ENCODE data around the gene RAB40C. TPM values are rescaled to one million over a fixed set of nuclear protein-coding genes. Genes with fewer than 3 reads are reported as not detected.
A peak's percentile ranks its signal among the peaks of the same experiment; 100 is the strongest.

The RAB40C gene
- total RNA-seq, 1 donor from 2014 or later, result 30.6 TPM

DNA sequence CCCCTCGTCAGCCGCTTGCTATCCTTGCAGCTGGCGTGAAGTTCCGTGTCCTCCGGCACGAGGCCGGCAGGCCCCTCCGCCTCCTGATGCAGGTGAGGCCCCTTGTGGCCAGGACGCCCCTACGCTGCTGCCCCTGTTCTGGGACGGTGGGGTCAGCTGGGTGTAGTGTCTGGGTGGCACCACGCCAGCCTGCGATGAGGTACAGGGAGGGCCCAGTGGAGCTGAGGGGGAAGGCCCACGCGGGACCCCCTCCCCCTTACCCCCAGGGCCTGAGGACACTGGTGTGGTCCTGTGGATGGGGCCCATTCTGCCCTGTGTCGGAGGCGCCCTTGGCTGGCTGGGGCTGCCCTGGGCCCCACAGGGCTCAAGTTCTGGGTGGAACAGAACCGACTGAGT, 7.7 kb upstream of the RAB40C start:
- DNase-seq (ENCODE audit: low spot score, unreplicated experiment), result no peak
- Mint-ChIP-seq H3K4me3 (ENCODE audit: low read depth) (no peak overlapping the region), H3K4me1 (ENCODE audit: low read depth) (no peaks in the 10 kb centered on the region), H3K27me3 (peaks cover 12% of the 10 kb centered on the region), H3K27ac (no peak overlapping the region), H3K36me3 (ENCODE audit: insufficient read depth) (no peaks in the 10 kb centered on the region), H3K9me3 (ENCODE audit: low read depth) (no peaks in the 10 kb centered on the region)
- TF ChIP-seq, protein P1, sequence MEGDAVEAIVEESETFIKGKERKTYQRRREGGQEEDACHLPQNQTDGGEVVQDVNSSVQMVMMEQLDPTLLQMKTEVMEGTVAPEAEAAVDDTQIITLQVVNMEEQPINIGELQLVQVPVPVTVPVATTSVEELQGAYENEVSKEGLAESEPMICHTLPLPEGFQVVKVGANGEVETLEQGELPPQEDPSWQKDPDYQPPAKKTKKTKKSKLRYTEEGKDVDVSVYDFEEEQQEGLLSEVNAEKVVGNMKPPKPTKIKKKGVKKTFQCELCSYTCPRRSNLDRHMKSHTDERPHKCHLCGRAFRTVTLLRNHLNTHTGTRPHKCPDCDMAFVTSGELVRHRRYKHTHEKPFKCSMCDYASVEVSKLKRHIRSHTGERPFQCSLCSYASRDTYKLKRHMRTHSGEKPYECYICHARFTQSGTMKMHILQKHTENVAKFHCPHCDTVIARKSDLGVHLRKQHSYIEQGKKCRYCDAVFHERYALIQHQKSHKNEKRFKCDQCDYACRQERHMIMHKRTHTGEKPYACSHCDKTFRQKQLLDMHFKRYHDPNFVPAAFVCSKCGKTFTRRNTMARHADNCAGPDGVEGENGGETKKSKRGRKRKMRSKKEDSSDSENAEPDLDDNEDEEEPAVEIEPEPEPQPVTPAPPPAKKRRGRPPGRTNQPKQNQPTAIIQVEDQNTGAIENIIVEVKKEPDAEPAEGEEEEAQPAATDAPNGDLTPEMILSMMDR (IDR thresholded peaks at IDR 0.05; ENCODE audit: unreplicated experiment), result no peak

DNA sequence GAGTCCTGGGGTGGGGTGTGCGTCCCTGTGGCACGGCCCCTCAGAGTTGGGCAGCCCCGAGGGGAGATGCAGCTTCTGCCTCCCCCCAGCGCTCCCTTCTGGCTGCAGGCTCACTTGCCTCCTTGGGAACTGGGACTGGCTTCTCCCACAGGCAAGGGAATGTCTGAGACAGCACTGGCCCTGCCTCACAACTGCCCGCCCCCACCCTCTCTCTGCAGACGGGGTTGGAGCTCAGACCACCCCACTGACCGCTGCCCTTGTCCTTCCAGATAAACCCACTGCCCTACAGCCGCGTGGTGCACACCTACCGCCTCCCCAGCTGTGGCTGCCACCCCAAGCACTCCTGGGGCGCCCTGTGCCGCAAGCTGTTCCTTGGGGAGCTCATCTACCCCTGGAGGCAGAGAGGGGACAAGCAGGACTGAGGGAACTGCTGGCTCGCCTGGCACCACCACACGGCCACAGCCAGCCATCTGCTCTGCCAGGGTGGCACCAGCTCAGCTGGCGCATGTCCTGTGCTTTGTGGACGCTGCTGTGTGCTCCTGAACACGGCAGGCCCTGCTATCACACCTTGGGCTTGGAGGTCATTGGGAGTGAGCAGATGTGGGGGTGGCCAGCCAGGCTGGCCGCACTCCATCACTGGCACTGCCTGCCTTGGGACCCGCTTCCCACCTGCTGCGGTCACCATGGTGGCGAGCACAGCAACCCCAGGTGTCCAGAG, 7.1 kb upstream of the RAB40C start:
- no peak for DNase-seq (ENCODE audit: low spot score, unreplicated experiment)
- peaks cover 12% of the 10 kb centered on the region for H3K27me3 Mint-ChIP-seq
- no peak overlapping the region for H3K4me3 Mint-ChIP-seq (ENCODE audit: low read depth)
- peaks cover 2% of the 10 kb centered on the region for H3K4me1 Mint-ChIP-seq (ENCODE audit: low read depth)
- no peak overlapping the region for H3K27ac Mint-ChIP-seq
- no peaks in the 10 kb centered on the region for H3K36me3 Mint-ChIP-seq (ENCODE audit: insufficient read depth)
- H3K9me3 Mint-ChIP-seq (ENCODE audit: low read depth), result no peaks in the 10 kb centered on the region
- TF ChIP-seq, protein P1 (IDR thresholded peaks at IDR 0.05; ENCODE audit: unreplicated experiment), result no peak

DNA sequence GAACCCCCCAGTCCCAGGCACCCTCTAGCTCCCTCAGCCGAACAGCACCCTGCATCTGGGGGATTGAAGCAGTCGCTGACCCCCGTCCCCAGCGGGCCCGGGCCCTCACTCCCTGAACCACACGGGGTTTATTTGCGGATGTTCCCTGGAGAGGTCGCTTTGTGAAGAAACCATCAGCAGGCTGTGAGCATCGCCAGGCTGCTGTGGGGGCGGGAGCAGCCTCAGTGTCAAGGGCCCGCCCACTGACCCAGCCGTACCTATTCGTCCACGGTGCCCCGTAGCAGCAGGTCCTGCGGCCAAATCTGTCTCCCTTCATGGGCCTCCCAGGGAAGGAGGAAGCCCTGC, 6.4 kb upstream of the RAB40C start:
- no peaks in the 10 kb centered on the region for H3K36me3 Mint-ChIP-seq (ENCODE audit: insufficient read depth)
- H3K27ac Mint-ChIP-seq, result no peak overlapping the region
- no peak overlapping the region for H3K4me3 Mint-ChIP-seq (ENCODE audit: low read depth)
- TF ChIP-seq, protein P1 (IDR thresholded peaks at IDR 0.05; ENCODE audit: unreplicated experiment), result no peak
- peaks cover 12% of the 10 kb centered on the region for H3K27me3 Mint-ChIP-seq
- H3K4me1 Mint-ChIP-seq (ENCODE audit: low read depth), result peaks cover 4% of the 10 kb centered on the region
- H3K9me3 Mint-ChIP-seq (ENCODE audit: low read depth), result no peaks in the 10 kb centered on the region
- no peak for DNase-seq (ENCODE audit: low spot score, unreplicated experiment)

DNA sequence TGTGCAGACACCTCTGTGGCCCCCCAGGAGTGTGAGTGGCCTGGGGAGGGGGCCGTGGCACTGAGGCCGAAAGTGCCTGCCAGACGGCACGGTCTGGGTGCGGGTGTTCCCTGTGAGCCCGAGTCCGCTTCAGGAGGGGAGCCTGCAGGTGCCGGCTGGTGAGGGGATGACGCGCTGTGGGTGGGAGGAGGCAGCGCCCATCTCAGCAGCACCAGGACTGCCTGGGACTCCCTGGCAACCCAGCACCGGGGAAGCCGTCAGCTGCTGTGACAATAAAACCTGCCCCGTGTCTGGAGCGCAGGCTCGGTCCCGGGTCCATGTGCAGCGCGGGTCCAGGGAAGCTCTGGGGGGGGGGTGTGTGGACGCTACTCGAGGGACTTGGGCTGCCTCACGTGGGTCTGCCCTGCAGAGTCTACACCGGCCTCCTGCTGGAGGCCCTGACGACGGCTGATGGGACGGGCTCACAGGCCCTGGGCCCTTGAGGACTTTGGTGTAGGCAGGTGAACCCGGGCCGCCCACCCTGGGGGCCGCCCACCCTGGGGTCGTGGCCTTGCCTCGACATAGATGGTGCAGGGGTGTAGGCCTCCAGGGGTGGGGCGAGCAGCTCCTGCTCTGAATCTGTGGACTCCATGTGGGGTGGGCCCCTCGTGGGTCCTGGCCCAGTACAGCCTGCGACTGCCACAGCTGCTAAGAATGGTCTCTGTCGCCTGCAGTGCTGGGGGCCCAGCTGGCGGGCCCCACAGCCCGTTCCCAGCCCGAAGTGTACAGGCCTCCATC, 5.9 kb upstream of the RAB40C start:
- Mint-ChIP-seq H3K27ac (no peak overlapping the region), H3K27me3 (peaks cover 12% of the 10 kb centered on the region), H3K4me1 (ENCODE audit: low read depth) (peaks cover 5% of the 10 kb centered on the region), H3K36me3 (ENCODE audit: insufficient read depth) (no peaks in the 10 kb centered on the region), H3K4me3 (ENCODE audit: low read depth) (no peak overlapping the region), H3K9me3 (ENCODE audit: low read depth) (no peaks in the 10 kb centered on the region)
- DNase-seq (ENCODE audit: low spot score, unreplicated experiment), result no peak
- TF ChIP-seq, protein P1 (IDR thresholded peaks at IDR 0.05; ENCODE audit: unreplicated experiment), result no peak

DNA sequence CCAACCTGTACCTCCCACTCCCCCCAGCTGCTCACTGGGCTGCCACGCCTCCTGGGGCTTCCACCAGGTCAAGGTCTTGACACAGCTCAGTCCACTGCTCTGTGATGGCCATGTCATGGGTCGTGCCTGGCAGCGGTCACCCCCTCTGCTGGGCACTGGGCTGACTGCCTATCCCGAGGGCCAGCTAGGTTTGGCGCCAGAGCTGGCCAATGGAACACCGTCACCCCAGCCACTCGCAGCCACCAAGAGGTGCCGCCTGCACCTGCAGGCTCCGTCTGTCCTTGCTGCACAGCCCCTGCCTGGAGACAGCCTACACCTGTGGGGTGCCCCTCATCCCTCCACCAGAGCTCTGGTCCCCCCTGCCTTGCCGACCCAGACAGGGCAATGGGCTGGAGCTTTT, 4.5 kb upstream of the RAB40C start:
- peaks cover 5% of the 10 kb centered on the region for H3K4me1 Mint-ChIP-seq (ENCODE audit: low read depth)
- DNase-seq (ENCODE audit: low spot score, unreplicated experiment), result no peak
- TF ChIP-seq, protein P1 (IDR thresholded peaks at IDR 0.05; ENCODE audit: unreplicated experiment), result peak; percentile 14
- H3K36me3 Mint-ChIP-seq (ENCODE audit: insufficient read depth), result no peaks in the 10 kb centered on the region
- H3K27ac Mint-ChIP-seq, result no peak overlapping the region
- H3K9me3 Mint-ChIP-seq (ENCODE audit: low read depth), result no peaks in the 10 kb centered on the region
- H3K4me3 Mint-ChIP-seq (ENCODE audit: low read depth), result no peak overlapping the region
- peaks cover 12% of the 10 kb centered on the region for H3K27me3 Mint-ChIP-seq

Data from progenitor cell of endocrine pancreas (in vitro differentiated cells).